Stimulated activated CD8-positive, alpha-beta memory T cell treated with anti-CD3 and anti-CD28 coated beads, Interleukin-15, amount 100 ng/mL, for 24 hours (primary cell): ENCODE data around the gene CLK1.
"Not testable (repeated sequence)": the region's sequence is repeated elsewhere in the genome, so short reads cannot be mapped to it uniquely, and the experiment has no call there.

ENCODE experiments used
- DNase-seq: peaks from one replicate; pipeline ENCODE4 v3.0.0-alpha.2; 2020; ENCODE audit warnings: low read depth

Gene CLK1

DNA sequence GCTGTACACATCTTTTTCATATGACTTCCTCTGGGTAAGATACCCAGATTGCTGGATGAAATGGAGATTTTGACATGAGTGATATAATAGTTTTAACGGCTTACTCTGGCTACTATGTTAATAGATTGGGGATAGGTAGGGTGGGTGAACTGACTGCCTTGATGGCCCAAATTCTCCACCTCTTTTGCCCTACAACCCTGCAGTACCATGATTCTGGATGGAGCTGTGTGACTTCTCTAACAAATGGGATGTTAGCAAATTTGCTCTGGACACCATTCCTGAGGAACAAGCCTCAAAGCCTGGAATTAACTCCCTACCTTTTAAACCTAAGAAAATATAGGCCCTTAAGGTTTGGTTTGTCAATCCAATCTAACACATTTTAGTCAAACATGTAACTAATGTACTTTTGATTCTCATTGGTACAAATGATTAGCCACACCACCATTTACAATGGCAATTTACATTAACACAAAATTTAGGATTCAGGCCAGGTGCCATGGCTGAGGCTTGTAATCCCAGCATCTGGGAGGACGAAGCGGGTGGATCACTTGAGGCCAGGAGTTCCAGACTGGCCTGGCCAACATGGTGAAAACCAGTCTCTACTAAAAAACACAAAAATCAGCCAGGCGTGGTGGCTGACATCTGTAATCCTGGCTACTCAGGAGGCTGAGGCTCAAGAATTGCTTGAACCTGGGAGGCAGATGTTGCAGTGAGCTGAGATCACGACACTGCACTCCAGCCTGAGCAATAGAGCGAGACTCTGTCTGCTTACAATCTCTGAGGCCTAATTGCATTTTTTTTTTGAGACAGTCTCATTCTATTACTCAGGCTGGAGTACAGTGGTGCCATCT lies 12.8 kb downstream of the CLK1 start:
- no peak for DNase-seq

DNA sequence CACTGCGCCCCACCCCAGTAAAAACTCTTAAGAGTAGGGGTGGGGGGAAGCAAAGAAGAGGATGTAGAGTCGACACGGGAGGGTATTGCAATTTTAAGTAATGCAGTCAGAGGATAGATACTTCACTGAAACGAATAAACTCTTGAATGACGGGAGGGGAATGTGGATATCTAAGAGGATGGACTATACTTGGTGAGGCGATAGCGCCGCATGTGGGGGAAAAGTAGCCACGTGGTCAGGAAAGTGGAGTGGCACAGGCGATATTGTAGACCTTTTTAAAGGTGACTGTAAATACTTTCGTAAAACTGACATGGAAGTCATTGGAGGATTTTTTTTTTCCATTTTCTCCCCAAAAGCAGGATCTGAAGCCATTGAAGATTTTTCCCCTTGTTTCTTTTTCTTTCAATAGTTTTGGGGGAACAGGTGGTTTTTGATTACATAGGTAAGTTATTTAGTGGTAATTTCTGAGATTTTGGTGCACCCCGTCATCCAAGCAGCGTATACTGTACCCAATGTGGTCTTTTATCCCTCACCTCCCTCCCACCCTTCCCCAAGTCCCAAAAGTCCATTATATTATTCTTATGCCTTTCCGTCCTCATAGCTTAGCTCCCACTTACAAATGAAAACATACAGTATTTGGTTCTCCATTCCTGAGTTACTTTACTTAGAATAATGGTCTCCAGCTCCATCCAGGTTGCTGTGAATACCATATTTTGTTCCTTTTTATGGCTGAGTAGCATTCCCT lies 13.8 kb downstream of the CLK1 start:
- DNase-seq: no peak

DNA sequence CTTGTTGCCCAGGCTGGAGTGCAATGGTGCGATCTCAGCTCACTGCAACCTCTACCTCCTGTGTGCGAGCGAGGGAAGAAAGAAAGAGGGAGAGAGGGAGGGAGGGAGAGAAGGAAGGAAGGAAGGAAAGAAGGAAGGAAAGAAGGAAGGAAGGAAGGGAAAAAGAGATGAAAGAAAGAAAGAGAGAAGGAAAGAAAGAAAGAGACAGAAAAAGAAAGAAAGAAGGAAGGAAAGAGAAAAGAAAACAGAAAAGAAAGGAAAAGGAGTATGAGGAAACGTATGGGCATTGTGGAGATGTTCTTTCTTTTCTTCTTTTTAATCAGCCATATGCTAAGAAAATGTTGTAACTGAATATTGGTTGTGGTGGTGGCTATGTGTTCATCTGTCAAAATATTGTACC lies 16.5 kb downstream of the CLK1 start:
- DNase-seq: no peak

DNA sequence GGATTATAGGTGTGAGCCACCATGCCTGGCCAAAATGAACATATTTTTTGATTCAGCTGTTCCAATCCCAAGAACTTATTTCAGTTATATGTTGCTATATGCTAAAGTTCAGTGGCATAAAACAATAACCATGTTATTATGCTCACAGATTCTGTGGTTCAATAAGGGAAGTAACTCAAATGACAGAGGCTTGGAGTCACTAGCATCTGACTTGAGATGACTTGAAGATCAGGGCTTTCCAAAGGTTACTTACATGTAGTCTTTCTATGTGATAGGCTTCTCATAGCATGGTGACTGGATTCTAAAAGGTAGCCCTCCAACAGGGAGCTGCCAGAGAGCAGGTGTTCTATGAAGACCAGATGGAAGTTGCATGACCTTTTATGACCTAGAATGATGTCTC lies 17.2 kb downstream of the CLK1 start:
- DNase-seq: no peak

DNA sequence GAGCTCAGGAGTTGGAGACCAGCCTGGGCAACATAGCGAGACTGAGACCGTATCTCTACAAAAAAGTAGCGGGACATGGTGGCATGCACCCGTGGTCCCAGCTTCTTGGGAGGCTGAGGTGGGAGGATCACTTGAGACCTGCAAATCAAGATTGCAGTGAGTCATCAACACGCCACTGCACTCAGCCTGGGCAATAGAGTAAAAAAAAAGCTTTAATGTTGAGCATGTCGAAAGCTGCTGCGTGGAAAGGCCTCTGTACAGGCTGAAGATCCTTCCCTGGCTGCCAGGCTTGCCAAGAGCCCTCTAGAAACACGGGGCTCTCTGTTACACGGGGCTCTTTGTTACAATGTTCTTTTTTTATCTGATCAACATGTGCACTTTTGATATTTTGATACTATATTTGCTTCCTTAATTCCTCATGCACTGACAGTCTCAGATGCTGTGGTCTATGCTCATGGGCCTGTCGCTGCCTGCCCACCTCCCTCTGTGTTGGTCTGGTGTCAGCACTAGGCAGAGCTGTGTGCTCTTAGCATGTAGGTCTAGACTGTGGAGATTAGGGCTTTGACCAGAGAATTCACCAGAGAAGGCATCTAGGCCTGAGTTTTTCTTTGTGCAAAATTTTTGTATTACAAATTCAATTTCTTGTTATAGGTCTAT lies 18.7 kb downstream of the CLK1 start:
- DNase-seq: no peak

DNA sequence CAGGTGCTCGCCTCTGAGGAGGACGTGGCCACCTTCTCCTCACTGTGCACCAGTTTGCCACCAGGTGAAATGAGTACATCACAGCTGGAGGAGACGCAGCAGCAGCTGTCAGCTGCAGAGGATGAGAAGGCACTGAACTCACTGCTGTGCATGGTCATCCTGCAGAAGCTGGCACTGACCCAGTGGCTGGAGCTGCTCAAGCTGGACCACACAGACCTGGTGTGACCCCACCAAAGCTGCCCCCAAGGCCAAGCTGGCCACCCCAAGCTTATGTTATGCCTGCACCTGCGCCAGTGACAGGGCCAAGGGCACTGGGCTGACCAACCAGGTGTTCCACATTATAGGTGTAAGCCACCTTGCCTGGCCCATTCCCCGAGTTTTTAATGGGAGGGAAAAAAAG lies 19.3 kb downstream of the CLK1 start:
- DNase-seq: no peak

DNA sequence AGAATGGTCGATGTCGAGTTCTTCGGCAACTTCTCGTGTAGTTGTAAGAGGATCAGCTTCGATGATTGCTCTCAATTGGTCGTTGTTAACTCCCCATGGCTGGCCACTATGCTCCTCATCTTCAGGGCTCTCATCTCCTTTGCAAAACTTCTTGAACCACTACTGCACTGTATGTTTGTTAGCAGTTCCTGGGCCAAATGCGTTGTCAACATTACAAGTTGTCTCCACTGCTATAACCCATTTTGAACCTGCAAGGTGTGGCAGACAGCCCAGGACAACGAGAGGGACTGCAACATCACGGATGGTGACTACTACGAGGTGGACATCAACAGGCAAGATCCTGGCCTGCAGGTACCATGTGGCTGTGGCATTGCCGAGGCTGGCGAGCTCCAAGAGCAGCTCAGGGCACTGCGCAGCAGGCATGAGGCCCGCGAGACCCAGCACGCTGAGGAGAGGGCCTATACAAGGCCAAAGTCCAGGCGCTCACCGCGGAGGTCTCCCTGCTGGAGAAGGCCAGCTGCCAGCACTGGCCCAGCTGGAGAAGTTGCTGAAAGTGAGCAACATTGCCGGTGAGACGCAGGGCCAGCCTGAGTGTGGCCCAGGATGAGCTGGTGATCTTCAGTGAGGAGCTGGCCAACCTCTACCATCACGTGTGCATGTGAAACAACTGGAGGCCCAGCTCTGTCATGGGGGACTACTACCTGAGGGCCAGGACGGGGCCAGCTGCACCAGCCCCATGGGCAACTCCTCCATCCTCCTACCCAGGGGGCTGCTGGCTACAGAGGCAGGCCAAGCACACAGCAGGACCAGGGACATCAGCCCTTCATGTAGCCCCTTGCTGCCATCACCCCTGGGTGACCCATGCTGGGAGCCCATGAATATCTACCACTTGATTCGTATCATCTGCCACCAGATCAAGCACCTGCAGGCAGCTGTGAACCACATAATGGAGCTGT lies 20.2 kb downstream of the CLK1 start:
- no peak for DNase-seq

DNA sequence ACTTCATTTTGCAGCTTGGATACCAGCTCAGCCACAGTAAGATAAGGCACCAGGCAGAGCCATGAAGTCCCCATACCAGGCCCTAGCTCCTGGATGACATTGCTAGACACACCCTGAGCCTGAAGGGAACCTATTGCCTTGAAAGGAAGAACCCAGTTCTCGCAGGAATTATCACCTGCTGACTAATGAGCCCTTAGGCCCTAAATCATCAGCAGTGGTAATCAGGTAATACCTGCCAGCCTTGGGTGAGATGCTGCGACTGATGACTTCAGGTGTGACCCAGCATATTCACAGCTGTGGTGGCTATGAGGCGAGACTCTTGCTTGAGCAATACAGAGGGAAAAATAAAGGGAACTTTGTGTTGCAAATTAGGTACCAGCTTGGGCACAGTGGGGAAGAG lies 24.9 kb downstream of the CLK1 start:
- no peak for DNase-seq

DNA sequence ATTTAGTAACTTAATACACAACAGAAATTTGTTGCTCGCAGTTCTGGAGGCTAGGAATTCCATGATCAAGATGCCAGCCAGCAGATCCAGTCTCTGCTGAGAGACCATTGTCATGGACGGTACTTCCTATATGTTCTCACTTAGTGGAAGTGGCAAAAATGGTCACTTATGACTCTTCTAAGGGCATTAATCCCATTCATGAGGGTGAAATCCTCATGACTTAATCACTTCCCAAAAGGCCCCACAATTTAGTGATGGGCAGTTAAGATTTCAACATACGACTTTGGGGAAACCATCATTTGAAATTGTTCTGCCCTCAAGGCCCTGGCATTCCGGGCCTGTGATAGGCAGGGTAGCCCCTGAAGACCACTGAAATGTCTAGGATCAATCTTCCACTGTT lies 29.8 kb downstream of the CLK1 start:
- no peak for DNase-seq

DNA sequence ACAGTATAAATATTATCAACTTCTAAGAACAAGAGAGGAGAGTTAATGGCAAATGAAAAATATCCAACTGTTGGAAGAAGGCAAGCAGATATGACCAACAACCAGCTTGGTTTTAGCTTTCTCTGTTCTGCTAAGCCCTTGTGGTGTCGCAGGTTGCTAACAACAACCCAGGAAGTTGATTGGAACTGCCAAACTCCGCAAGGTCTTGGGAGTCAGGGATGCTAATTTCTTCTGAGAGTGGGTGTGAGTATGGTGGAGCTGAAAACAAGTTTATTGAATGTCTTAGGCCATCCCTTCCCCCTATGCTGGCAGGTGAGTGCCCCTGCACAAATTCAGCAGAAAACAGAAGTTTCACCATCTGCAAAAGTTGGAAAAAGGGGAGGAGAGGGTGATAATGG lies 35.2 kb downstream of the CLK1 start:
- no peak for DNase-seq

DNA sequence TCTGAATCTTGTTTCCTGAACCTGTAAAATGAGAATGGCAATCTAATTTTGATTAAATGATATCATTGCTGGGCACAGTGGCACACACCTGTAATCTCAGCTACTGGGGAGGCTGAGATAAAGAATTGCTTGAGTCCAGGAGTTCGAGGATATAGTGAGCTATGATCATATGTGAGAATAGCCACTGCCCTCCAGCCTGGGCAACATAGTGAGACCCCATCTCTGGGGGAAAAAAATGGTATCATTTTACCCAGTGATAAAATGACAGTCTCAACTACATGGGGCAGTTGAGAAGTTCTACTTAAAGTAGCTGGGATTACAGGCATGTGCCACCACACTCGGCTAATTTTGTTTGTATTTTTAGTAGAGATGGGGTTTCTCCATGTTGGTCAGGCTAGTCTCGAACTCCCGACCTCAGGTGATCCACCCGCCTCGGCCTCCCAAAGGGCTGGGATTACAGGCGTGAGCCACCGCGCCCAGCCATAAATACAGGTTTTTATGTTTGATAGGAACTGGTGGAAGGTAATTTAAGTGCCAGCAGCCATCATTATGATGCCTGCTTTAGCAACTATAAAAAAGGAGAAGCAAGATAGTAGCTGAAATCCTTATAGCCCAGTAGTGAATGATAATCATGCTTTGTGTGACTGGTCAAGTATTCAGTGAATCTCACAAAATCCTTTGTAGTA lies 35.7 kb downstream of the CLK1 start:
- no peak for DNase-seq

DNA sequence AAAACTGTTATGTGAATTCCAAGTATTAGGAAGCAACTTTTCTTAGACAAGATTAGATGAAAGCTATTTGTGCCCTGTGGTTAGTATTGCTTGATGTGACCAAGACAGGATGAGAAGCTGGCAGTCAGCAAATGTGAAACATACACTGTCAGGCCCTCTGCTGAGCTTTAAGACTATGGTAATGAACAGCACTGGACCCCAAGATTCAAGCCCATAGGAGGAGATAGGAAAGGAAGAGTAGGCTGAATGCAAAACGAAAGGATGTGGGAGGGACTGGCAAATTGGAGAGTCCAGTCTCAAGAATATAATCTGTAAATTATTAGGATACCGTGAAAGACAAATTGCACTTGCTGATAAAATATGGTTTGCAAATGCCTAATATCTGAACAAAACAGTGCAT lies 36.4 kb downstream of the CLK1 start:
- no peak for DNase-seq

DNA sequence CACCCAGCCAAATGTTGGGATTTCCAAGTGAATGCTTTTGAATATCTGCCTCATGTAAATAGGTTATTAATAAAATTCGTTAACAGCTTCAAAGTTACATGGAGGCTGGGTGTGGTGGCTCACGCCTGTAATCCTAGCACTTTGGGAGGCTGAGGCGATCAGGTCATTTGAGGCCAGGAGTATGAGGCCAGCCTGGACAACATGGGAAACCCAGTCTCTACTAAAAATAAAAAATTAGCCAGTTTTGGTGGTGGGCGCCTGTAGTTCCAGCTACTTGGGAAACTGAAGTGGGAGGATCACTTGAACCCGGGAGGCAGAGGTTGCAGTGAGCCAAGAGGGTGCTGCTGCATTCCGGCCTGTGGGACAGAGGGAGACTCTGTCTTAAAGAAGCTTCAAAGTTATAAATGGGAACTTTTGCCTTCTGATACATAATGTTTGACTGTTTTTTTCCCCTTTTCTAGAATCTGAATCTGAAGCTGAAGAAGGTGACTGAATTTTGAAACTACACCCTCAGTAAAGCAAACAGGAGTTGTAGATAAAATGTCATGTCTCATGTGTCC lies 42.7 kb downstream of the CLK1 start:
- no peak for DNase-seq

DNA sequence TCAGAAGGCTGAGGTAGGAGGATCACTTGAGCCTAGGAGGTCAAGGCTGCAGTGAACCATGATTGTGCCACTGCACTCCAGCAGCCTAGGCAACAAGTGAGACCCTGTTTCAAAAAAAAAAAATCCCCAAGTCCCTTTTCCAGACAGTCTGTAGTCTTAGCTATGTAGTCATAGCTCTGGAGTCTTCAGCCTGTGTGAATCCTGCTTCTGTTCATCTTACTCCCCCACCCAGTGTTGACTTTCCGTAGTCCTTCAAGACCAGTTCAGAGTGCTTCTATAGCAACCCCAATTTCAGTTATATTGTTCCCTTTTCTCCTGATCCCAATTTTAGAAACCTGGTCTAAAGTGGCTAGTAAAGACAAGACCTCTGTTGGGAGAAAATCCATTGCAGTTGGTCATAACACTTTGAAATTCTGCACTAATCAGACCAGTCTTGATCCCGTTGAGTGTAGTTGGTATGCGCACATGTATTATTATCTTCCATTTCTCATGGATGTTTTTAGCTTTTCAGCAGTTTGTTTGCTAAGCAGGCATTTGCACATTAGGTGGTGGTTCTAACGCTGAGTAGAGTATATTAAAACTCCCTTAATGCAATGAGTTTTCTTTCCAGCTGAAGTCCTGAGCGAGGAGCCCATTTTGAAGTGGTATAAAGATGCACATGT lies 43.8 kb downstream of the CLK1 start:
- no peak for DNase-seq

DNA sequence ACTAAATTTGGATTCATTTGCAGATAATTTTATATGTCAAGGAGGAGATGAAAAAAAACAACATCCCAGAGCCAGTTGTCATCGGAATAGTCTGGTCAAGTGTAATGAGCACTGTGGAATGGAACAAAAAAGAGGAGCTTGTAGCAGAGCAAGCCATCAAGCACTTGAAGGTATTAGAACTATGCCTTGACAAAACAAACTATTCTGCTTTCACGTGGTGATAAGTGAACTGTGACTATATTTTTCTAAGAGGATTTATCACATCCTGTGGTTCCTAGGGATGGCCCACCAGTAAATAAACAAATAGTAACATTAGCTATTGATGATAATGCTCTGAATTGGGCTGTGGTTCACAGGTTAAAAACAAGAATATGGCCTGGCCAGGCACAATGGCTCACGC lies 45.7 kb downstream of the CLK1 start:
- not testable (repeated sequence) for DNase-seq

DNA sequence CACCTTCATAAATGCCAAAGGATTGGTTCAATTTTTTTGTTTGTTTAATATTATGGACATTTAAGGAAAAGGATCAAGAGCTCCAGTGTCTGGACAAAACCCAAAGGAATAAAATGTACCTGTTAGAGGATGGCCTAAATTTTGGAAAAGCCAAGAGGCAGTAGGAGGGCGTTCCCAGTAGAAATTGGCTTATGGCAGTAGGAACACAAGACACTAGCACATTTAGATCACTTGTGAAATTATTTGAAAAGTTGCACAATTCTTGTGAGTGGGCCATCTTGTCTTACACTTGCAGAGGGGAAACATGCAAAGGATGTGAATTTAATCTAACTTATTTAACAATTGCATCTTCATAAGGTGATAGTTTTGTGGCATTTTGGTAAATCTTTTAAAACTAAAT lies 49.5 kb downstream of the CLK1 start:
- no peak for DNase-seq

DNA sequence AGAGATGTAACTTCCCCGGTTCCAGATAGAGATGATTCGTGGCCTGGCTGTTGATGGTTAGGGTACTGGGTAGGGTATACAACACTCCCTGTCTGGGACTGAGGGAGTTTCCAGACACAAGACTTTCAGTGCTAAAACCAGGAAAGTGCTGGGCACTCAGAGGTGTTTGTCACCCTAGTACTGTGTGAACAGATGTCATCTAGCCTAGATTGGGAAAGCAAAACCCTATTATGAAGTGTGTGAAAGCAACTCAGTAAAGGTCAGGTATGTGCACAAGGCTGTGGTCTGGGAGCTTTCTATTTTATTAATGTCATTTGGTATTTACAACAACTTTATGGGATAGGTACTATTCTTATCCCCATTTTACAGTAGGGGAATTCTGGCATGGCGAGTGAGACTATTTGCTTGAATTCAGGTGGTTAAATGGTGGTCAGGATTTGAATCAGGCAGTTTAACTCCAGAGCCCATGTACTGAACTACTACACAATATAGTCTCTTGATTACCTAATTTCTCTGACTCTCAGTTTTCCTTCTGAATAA lies 50.1 kb downstream of the CLK1 start:
- no peak for DNase-seq

DNA sequence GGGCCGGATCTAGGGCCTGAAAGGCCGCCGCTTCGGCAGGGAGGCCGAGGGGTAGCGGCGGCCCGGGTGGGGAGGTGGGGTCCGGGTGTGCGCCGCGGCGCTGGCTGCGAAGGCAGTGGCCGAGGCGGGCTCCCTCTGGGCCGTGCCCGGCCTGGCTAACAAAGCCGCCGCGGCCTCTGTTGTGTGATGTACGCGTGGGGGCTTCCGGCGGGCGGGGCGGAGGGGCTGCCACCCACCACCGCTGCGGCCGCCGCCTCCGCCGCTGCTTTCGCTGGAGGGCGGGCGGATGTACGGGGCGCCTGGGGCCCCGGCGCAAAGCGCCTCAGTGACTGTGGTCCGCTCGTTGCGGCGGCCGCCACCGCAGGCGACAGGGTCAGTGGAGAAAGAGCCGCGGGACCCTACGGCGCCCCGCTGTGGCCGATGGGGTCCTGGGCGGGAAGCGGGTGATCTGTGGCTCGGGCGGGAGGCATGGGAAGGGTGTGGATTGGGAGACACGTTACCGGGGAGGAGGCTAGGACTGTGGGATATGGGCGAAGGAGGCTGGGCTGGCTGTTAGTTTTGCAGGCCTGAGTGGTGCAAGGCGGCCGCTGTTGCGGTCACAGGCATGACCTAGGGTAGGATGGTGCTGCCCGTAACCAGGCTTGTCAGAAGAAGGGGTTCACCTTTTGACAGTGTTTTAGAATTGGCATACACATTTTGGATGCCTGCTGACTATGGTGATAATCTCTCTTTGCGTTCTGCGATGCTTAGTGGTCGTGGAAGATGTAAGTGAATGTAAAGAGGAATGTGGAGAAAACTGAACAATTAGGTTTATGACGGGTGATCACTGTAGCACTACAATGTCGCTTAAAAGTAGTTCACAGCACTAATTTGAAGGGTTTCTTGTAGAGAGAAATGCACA lies 52.1 kb downstream of the CLK1 start:
- peak; percentile 40 for DNase-seq
